Pancreas (tissue), 10 donors: Measurements from ENCODE around the gene SMYD3. TPM values are rescaled to one million over a fixed set of nuclear protein-coding genes. Genes with fewer than 3 reads are reported as not detected.
"Not testable (repeated sequence)": the region's sequence is repeated elsewhere in the genome, so short reads cannot be mapped to it uniquely, and the experiment has no call there.

Experiments
- ATAC-seq, 4 donors: fragments of 200-7000 bp; cut with Tn5 transposase; one replicate each; pipeline versions ENCODE4 v1.8.0 to v1.9.1; 2020; ENCODE audit warnings: mild to moderate bottlenecking in 4 of 4, moderate library complexity in 4 of 4
- DNase-seq, 6 donors: peaks; one replicate each; pipeline ENCODE4 v3.0.0-alpha.2; 2020
- FAIRE-seq: peaks from 2 replicates; lab custom pipeline; 2012; peaks lifted over from hg19 to GRCh38; lab: Jason Lieb, UNC
- H3K27ac ChIP-seq, 4 donors: fragments of 200-600 bp; sonication (generic); 1 replicate in 3 of 4; 2 replicates in 1 of 4; pipeline versions ENCODE4 v1.5.0 to v1.8.0; 2020
- H3K27me3 ChIP-seq, 4 donors: fragments of 200-600 bp; one replicate each; pipeline ENCODE4 v1.8.0; 2021
- H3K36me3 ChIP-seq, 3 donors: fragments of 200-600 bp; sonication (generic) in 1 of 3; one replicate each; pipeline versions ENCODE4 v1.5.0 to v1.8.0; 2020 to 2021
- H3K4me1 ChIP-seq, 3 donors: fragments of 200-600 bp; one replicate each; pipeline ENCODE4 v1.8.0; 2021
- H3K4me3 ChIP-seq, 4 donors: fragments of 200-600 bp; sonication (generic) in 2 of 4; one replicate each; pipeline versions ENCODE4 v1.5.0 to v1.8.0; 2020 to 2021
- H3K9me3 ChIP-seq, 4 donors: fragments of 200-600 bp; one replicate each; pipeline ENCODE4 v1.8.0; 2021
- CTCF ChIP-seq, 4 donors: fragments of 200-600 bp; sonication (generic) in 3 of 4; IDR thresholded peaks; one replicate each; pipeline versions ENCODE4 v1.5.0 to v1.8.0; 2021; ENCODE audit warnings: antibody characterized with exemption in 4 of 4
- WGBS, 2 donors: extraction: QIAGEN DNeasy Blood & Tissue Kit; methylation state at CpG; one replicate each; pipeline ENCODE4 v1.1.7; 2013; 5-methylcytosine and 5-hydroxymethylcytosine counted together
- intact Hi-C, 3 donors: fragments of 100-400 bp; cut with DNase I; formaldehyde crosslinking; loops; one replicate each; pipeline versions ENCODE4 v1.11.1 to v1.14.2; 2022
- polyA plus RNA-seq, 2 donors: library from polyadenylated mRNA; stranded (reverse); fragments of 200-250 nt; gene quantifications; one replicate each; pipeline ENCODE4 v1.2.3, GENCODE V29; 2013
- total RNA-seq, 6 donors: library from RNA; stranded (reverse); fragmentation: NEBNext Ultra II Directional in 4 of 6; extraction: Animal tissue kit (Norgen Biotek cat#: 25700) in 4 of 6; gene quantifications; one replicate each; pipeline versions ENCODE4 v1.2.1 to v1.2.4, GENCODE V29; 2021 to 2023
- donor health status: healthy with polysubstance abuse.
- donor health status: DM: no; HTN: no; CAD: no; lungs with moderate emphysema.
- donor health status: DM: no; HTN: no; CAD: no.
- donor health status: control.
- donor health status: control.
- donor health status: Bipolar disorder and iron deficiency.
- donor health status: DM: yes; HTN: yes; CAD: no.
- donor health status: DM: no; HTN: no; CAD: no.
- donor health status: DM: no; HTN: no; CAD: no.
- donor health status: DM: yes; HTN: yes; CAD: no.

SMYD3 gene
- total and polyA plus RNA-seq, 8 donors: 4.6 to 10.5 (median 6.7) TPM

GRCh38 chr1:245718123-245718522 lies 789.0 kb downstream of the SMYD3 start:
- FAIRE-seq (no peak), DNase-seq (no peak), ATAC-seq (no peak)
- Histone ChIP-seq H3K27me3 (no peaks in the 10 kb centered on the region), H3K4me3 (no peak overlapping the region), H3K4me1 (no peaks in the 10 kb centered on the region), H3K9me3 (no peaks in the 10 kb centered on the region), H3K27ac (no peak overlapping the region), H3K36me3 (no peaks in the 10 kb centered on the region)
- no peak for TF ChIP-seq CTCF (IDR thresholded peaks at IDR 0.05)
- intact Hi-C loops: no loop called here
- WGBS, 2 donors: 63 to 83% methylated on average over 3 of the region's 3 CpGs

GRCh38 chr1:245717611-245718010 lies 789.5 kb downstream of the SMYD3 start:
- Histone ChIP-seq H3K27me3 (no peaks in the 10 kb centered on the region), H3K36me3 (no peaks in the 10 kb centered on the region), H3K4me3 (no peak overlapping the region), H3K27ac (no peak overlapping the region), H3K4me1 (no peaks in the 10 kb centered on the region), H3K9me3 (no peaks in the 10 kb centered on the region)
- intact Hi-C loops: no loop called here
- no peak for TF ChIP-seq CTCF (IDR thresholded peaks at IDR 0.05)
- FAIRE-seq (no peak), DNase-seq (no peak), ATAC-seq (no peak)
- 64 to 82% methylated on average over 3 of the region's 3 CpGs for WGBS, 2 donors

- no peak for ATAC-seq
- intact Hi-C loops: no loop called here
- H3K27ac ChIP-seq: no peak overlapping the region
- no peak for FAIRE-seq
- 83 to 95% methylated on average over 3 of the region's 3 CpGs for WGBS, 2 donors
- H3K36me3 ChIP-seq: no peaks in the 10 kb centered on the region
- no peaks in the 10 kb centered on the region for H3K4me1 ChIP-seq
- DNase-seq: no peak
- TF ChIP-seq CTCF (IDR thresholded peaks at IDR 0.05): no peak
- no peaks in the 10 kb centered on the region for H3K9me3 ChIP-seq
- H3K4me3 ChIP-seq: no peak overlapping the region
- H3K27me3 ChIP-seq: no peaks in the 10 kb centered on the region
Measured at GRCh38 chr1:245716561-245716960, 790.5 kb downstream of the SMYD3 start.

- H3K27me3 ChIP-seq: no peaks in the 10 kb centered on the region
- peak in 1 of 4 donors; percentile 45 for ATAC-seq
- no peak for TF ChIP-seq CTCF (IDR thresholded peaks at IDR 0.05)
- H3K4me1 ChIP-seq: no peaks in the 10 kb centered on the region
- no peak overlapping the region for H3K27ac ChIP-seq
- H3K9me3 ChIP-seq: no peaks in the 10 kb centered on the region
- H3K4me3 ChIP-seq: no peak overlapping the region
- no peaks in the 10 kb centered on the region for H3K36me3 ChIP-seq
- intact Hi-C loops: no loop called here
- FAIRE-seq: no peak
- 50 to 58% methylated on average over 1 of the region's 1 CpG for WGBS, 2 donors
- no peak for DNase-seq
Measured at GRCh38 chr1:245715970-245716369, 791.1 kb downstream of the SMYD3 start.

GRCh38 chr1:245715291-245715701 lies 791.8 kb downstream of the SMYD3 start:
- TF ChIP-seq CTCF (IDR thresholded peaks at IDR 0.05): no peak
- Histone ChIP-seq H3K27ac (no peak overlapping the region), H3K36me3 (no peaks in the 10 kb centered on the region), H3K27me3 (no peaks in the 10 kb centered on the region), H3K9me3 (no peaks in the 10 kb centered on the region), H3K4me3 (no peak overlapping the region), H3K4me1 (no peaks in the 10 kb centered on the region)
- FAIRE-seq (no peak), ATAC-seq (no peak), DNase-seq (no peak)
- intact Hi-C loops: no loop called here
- 58 to 60% methylated on average over 9 of the region's 9 CpGs for WGBS, 2 donors

- intact Hi-C loops, H3K27me3 ChIP-seq, ATAC-seq, H3K4me1 ChIP-seq, H3K4me3 ChIP-seq, H3K36me3 ChIP-seq, FAIRE-seq, DNase-seq, H3K27ac ChIP-seq, H3K9me3 ChIP-seq: not testable (repeated sequence)
- WGBS, 2 donors: 63 to 70% methylated on average over 3 of the region's 3 CpGs
Measured at GRCh38 chr1:245714027-245714426, 793.1 kb downstream of the SMYD3 start.
